Astrocyte of the cerebellum (primary cell): Measurements from ENCODE around the gene SLC6A8.
"Not testable (repeated sequence)": the region's sequence is repeated elsewhere in the genome, so short reads cannot be mapped to it uniquely, and the experiment has no call there.

Source experiments
- DNase-seq: peaks from one replicate; pipeline ENCODE4 v3.0.0-alpha.2; 2011; ENCODE audit warnings: low read depth
- H3K4me3 ChIP-seq: 2 replicates; pipeline ENCODE4 v1.5.1; 2011; ENCODE audit warnings: mild to moderate bottlenecking, low read depth, low read length, moderate library complexity
- CTCF ChIP-seq: IDR thresholded peaks from 2 replicates; pipeline ENCODE4 v1.5.1; 2012; ENCODE audit warnings: low read length, low read depth, moderate library complexity, mild to moderate bottlenecking; ENCODE audit errors: missing control alignments
- in situ Hi-C: cut with HindIII; loops from 2 replicates; pipeline ENCODE4 v1.10.0; 2017; ENCODE audit warnings: low sequenced_read_pairs

Gene SLC6A8

GRCh38 chrX:153672531-153673427 is 14.9 kb upstream of the SLC6A8 start:
- in situ Hi-C loops, result no loop called here

GRCh38 chrX:153673428-153674218 is 14.1 kb upstream of the SLC6A8 start, which contains the start of gene PNCK:
PNCK (minus strand) TSS chrX:153673813; CDS start chrX:153673076, 737 bp downstream.
- no peak for TF ChIP-seq CTCF
- no peak for DNase-seq

More at GRCh38 chrX:153672531-153673427, 14.9 kb upstream of the SLC6A8 start:
- no peak for TF ChIP-seq CTCF
- no peak overlapping the region for H3K4me3 ChIP-seq
- no peak for DNase-seq

GRCh38 chrX:153674219-153674851 is 13.4 kb upstream of the SLC6A8 start:
- DNase-seq, result no peak
- H3K4me3 ChIP-seq, result no peak overlapping the region
- in situ Hi-C loops, result no loop called here
- TF ChIP-seq CTCF, result no peak

More at GRCh38 chrX:153673428-153674218, 14.1 kb upstream of the SLC6A8 start, which contains the start of gene PNCK:
- H3K4me3 ChIP-seq, result no peak within 1 kb of the TSS
- in situ Hi-C loops, result no loop called here

GRCh38 chrX:153681175-153681574 is 6.6 kb upstream of the SLC6A8 start:
- no peak overlapping the region for H3K4me3 ChIP-seq
- no peak for DNase-seq
- in situ Hi-C loops, result no loop called here
- TF ChIP-seq CTCF, result no peak

GRCh38 chrX:153683486-153683885 is 4.2 kb upstream of the SLC6A8 start:
- DNase-seq, H3K4me3 ChIP-seq, in situ Hi-C loops: not testable (repeated sequence)

GRCh38 chrX:153684467-153685155 is 3.1 kb upstream of the SLC6A8 start:
- DNase-seq, result no peak
- no peak overlapping the region for H3K4me3 ChIP-seq
- in situ Hi-C loops, result no loop called here
- no peak for TF ChIP-seq CTCF
